SU-DHL-6 (cell line): Measurements from ENCODE around the gene NTF4.
"Not testable (repeated sequence)": the region's sequence is repeated elsewhere in the genome, so short reads cannot be mapped to it uniquely, and the experiment has no call there.

Experiments used
- H2AFZ ChIP-seq: fragments of 200-600 bp; sonication (generic); 2 replicates; pipeline ENCODE4 v1.6.1; 2014; ENCODE audit warnings: low read depth, mild to moderate bottlenecking, moderate library complexity, mixed read lengths, antibody characterized with exemption, low read length; ENCODE audit not compliant: severe bottlenecking
- H3F3A ChIP-seq: fragments of 200-600 bp; shearing (Covaris generic); 2 replicates; pipeline ENCODE4 v1.6.0; 2016; ENCODE audit warnings: antibody characterized with exemption, mild to moderate bottlenecking; ENCODE audit not compliant: insufficient read depth
- H3K27ac ChIP-seq: fragments of 200-600 bp; sonication (generic); 2 replicates; pipeline ENCODE4 v1.5.1; 2016; ENCODE audit warnings: low read depth, mild to moderate bottlenecking, low read length, moderate library complexity, mixed read lengths
- H3K27me3 ChIP-seq: fragments of 200-600 bp; sonication (generic), shearing (Covaris generic); 2 replicates; pipeline ENCODE4 v1.6.0; 2014; ENCODE audit warnings: mild to moderate bottlenecking, low read length
- H3K36me3 ChIP-seq: fragments of 200-600 bp; sonication (generic); 2 replicates; pipeline ENCODE4 v1.6.1; 2014; ENCODE audit warnings: mild to moderate bottlenecking, low read length, mixed read lengths
- H3K4me2 ChIP-seq: fragments of 300-600, 200-600 bp; shearing (Covaris generic), sonication (generic); 2 replicates; pipeline ENCODE4 v1.6.0; 2014; ENCODE audit warnings: low read length, low read depth, mild to moderate bottlenecking; ENCODE audit not compliant: poor library complexity, severe bottlenecking
- H3K4me3 ChIP-seq: fragments of 200-600 bp; sonication (generic); 2 replicates; pipeline ENCODE4 v1.5.1; 2014; ENCODE audit warnings: antibody characterized with exemption, low read length, mild to moderate bottlenecking, mixed read lengths; ENCODE audit not compliant: insufficient read depth, poor library complexity, severe bottlenecking
- H3K79me2 ChIP-seq: fragments of 200-600 bp; sonication (generic); 2 replicates; pipeline ENCODE4 v1.6.1; 2014; ENCODE audit warnings: mild to moderate bottlenecking, low read length, moderate library complexity; ENCODE audit not compliant: insufficient read depth
- H3K9ac ChIP-seq: fragments of 200-600 bp; sonication (generic); 2 replicates; pipeline ENCODE4 v1.7.0; 2014; ENCODE audit warnings: mild to moderate bottlenecking, low read length
- H3K9me2 ChIP-seq: fragments of 200-600 bp; sonication (generic); replicated peaks from 2 replicates; pipeline ENCODE4 v1.6.1; 2014; ENCODE audit warnings: low read length; ENCODE audit not compliant: insufficient read depth
- H3K9me3 ChIP-seq: fragments of 200-600 bp; sonication (generic); 2 replicates; pipeline ENCODE4 v1.6.1; 2014; ENCODE audit warnings: low read length, mixed read lengths; ENCODE audit not compliant: insufficient read depth
- H4K20me1 ChIP-seq: fragments of 200-600 bp; sonication (generic); 2 replicates; pipeline ENCODE4 v1.6.1; 2014; ENCODE audit warnings: low read depth, mild to moderate bottlenecking, antibody characterized with exemption, low read length, moderate library complexity, mixed read lengths
- CTCF ChIP-seq: fragments of 200-600 bp; sonication (generic); IDR thresholded peaks from one replicate; pipeline ENCODE4 v1.5.1; 2017; ENCODE audit warnings: antibody characterized with exemption, mild to moderate bottlenecking, low read length, moderate library complexity; ENCODE audit not compliant: insufficient read depth, poor library complexity, severe bottlenecking

The NTF4 gene

GRCh38 chr19:49036815-49037214 lies 27.8 kb downstream of the NTF4 start, which contains the start of gene CGB1:
Gene CGB1, minus strand, starts transcription at chr19:49036895. Its CDS starts 184 bp downstream, at chr19:49036711.
- H3K27me3 ChIP-seq, H3F3A ChIP-seq, H3K4me2 ChIP-seq, H3K36me3 ChIP-seq, H3K27ac ChIP-seq, H3K4me3 ChIP-seq, H3K9me2 ChIP-seq, H3K9ac ChIP-seq, H4K20me1 ChIP-seq, H2AFZ ChIP-seq, H3K79me2 ChIP-seq, H3K9me3 ChIP-seq: not testable (repeated sequence)
- TF ChIP-seq CTCF = peak; percentile 23

- not testable (repeated sequence) for H3K9me2 ChIP-seq, H2AFZ ChIP-seq, H4K20me1 ChIP-seq, H3K79me2 ChIP-seq, H3K9me3 ChIP-seq, H3F3A ChIP-seq, H3K27ac ChIP-seq, H3K9ac ChIP-seq, H3K36me3 ChIP-seq, H3K4me2 ChIP-seq, H3K4me3 ChIP-seq, H3K27me3 ChIP-seq
Measured at GRCh38 chr19:49031642-49032301, 32.8 kb downstream of the NTF4 start, which contains the start of gene CGB2. Gene CGB2, plus strand, starts transcription at chr19:49031890. Its CDS starts 206 bp downstream, at chr19:49032096.

GRCh38 chr19:49030323-49030722 lies 34.3 kb downstream of the NTF4 start:
- H4K20me1 ChIP-seq, H3K36me3 ChIP-seq, H3K27me3 ChIP-seq, H3K4me3 ChIP-seq, H3K9ac ChIP-seq, H2AFZ ChIP-seq, H3K79me2 ChIP-seq, H3K9me2 ChIP-seq, H3F3A ChIP-seq, H3K27ac ChIP-seq, H3K9me3 ChIP-seq, H3K4me2 ChIP-seq: not testable (repeated sequence)

GRCh38 chr19:49029749-49030148 lies 34.9 kb downstream of the NTF4 start:
- not testable (repeated sequence) for H3K79me2 ChIP-seq, H4K20me1 ChIP-seq, H3K9me2 ChIP-seq, H2AFZ ChIP-seq, H3K4me2 ChIP-seq, H3K4me3 ChIP-seq, H3K36me3 ChIP-seq, H3F3A ChIP-seq, H3K9me3 ChIP-seq, H3K9ac ChIP-seq, H3K27me3 ChIP-seq, H3K27ac ChIP-seq

GRCh38 chr19:49028686-49029085 lies 35.9 kb downstream of the NTF4 start:
- not testable (repeated sequence) for H3K9me2 ChIP-seq, H3K9me3 ChIP-seq, H4K20me1 ChIP-seq, H3K27ac ChIP-seq, H3K79me2 ChIP-seq, H3K27me3 ChIP-seq, H3K4me2 ChIP-seq, H2AFZ ChIP-seq, H3K9ac ChIP-seq, H3K36me3 ChIP-seq, H3F3A ChIP-seq, H3K4me3 ChIP-seq

GRCh38 chr19:49025599-49025998 lies 39.0 kb downstream of the NTF4 start:
- not testable (repeated sequence) for H3K79me2 ChIP-seq, H3K27ac ChIP-seq, H2AFZ ChIP-seq, H3K36me3 ChIP-seq, H4K20me1 ChIP-seq, H3K9me3 ChIP-seq, H3F3A ChIP-seq, H3K4me3 ChIP-seq, H3K27me3 ChIP-seq, H3K4me2 ChIP-seq, H3K9me2 ChIP-seq, H3K9ac ChIP-seq

- H4K20me1 ChIP-seq = not testable (repeated sequence)
Measured at GRCh38 chr19:49025088-49025487, 39.5 kb downstream of the NTF4 start.

More at GRCh38 chr19:49025088-49025487, 39.5 kb downstream of the NTF4 start:
- H3K27me3 ChIP-seq, H3K79me2 ChIP-seq, H2AFZ ChIP-seq, H3F3A ChIP-seq, H3K27ac ChIP-seq, H3K9me2 ChIP-seq, H3K36me3 ChIP-seq, H3K4me2 ChIP-seq, H3K9me3 ChIP-seq, H3K9ac ChIP-seq, H3K4me3 ChIP-seq: not testable (repeated sequence)
